Neural progenitor cell (in vitro differentiated cells): ENCODE data around the gene TAGLN3. TPM values are rescaled to one million over a fixed set of nuclear protein-coding genes. Genes with fewer than 3 reads are reported as not detected.

Experiments
- DNase-seq: peaks from one replicate; pipeline ENCODE4 v3.0.0-alpha.2; 2016; ENCODE audit warnings: low spot score
- H2AFZ ChIP-seq: fragments of 200-600 bp; sonication (generic); replicated peaks from 2 replicates; pipeline ENCODE4 v1.6.1; 2016; ENCODE audit warnings: antibody characterized with exemption
- H3F3A ChIP-seq: fragments of 200-600 bp; sonication (generic); 2 replicates; pipeline ENCODE4 v1.6.1; 2016; ENCODE audit warnings: antibody characterized with exemption, low read depth
- H3K27ac ChIP-seq: fragments of 200-600 bp; sonication (generic); 2 replicates; pipeline ENCODE4 v1.5.1; 2016; ENCODE audit warnings: mild to moderate bottlenecking
- H3K27me3 ChIP-seq: fragments of 200-600 bp; sonication (generic); 2 replicates; pipeline ENCODE4 v1.6.1; 2016; ENCODE audit warnings: mild to moderate bottlenecking, moderate library complexity
- H3K36me3 ChIP-seq: fragments of 200-600 bp; sonication (generic); 2 replicates; pipeline ENCODE4 v1.5.1; 2016
- H3K4me1 ChIP-seq: fragments of 200-600 bp; sonication (generic); 2 replicates; pipeline ENCODE4 v1.6.1; 2016; ENCODE audit warnings: mixed run types
- H3K4me2 ChIP-seq: fragments of 200-600 bp; sonication (generic); 2 replicates; pipeline ENCODE4 v1.6.1; 2016
- H3K4me3 ChIP-seq: fragments of 200-600 bp; sonication (generic); 2 replicates; pipeline ENCODE4 v1.5.1; 2016
- H3K79me2 ChIP-seq: fragments of 200-600 bp; sonication (generic); 2 replicates; pipeline ENCODE4 v1.6.1; 2016; ENCODE audit warnings: low read depth
- H3K9ac ChIP-seq: fragments of 200-600 bp; sonication (generic); 2 replicates; pipeline ENCODE4 v1.6.1; 2016
- H3K9me3 ChIP-seq: fragments of 200-600 bp; sonication (generic); 2 replicates; pipeline ENCODE4 v1.5.1; 2016; ENCODE audit warnings: low read depth
- H4K20me1 ChIP-seq: fragments of 200-600 bp; sonication (generic); 2 replicates; pipeline ENCODE4 v1.6.1; 2016; ENCODE audit warnings: low read depth
- H3K27ac Mint-ChIP-seq: 3 replicates; pipeline ENCODE4 v1.8.0; 2021; ENCODE audit warnings: mixed read lengths
- H3K27me3 Mint-ChIP-seq: 2 replicates; pipeline ENCODE4 v1.8.0; 2022; ENCODE audit warnings: low read depth, mild to moderate bottlenecking, inconsistent platforms, moderate library complexity, mixed read lengths; ENCODE audit not compliant: insufficient read depth
- H3K36me3 Mint-ChIP-seq: 3 replicates; pipeline ENCODE4 v1.8.0; 2021; ENCODE audit warnings: mixed read lengths
- H3K4me1 Mint-ChIP-seq: 3 replicates; pipeline ENCODE4 v1.8.0; 2021; ENCODE audit warnings: mixed read lengths
- H3K4me3 Mint-ChIP-seq: 3 replicates; pipeline ENCODE4 v1.8.0; 2021; ENCODE audit warnings: mild to moderate bottlenecking, moderate library complexity, mixed read lengths
- H3K9me3 Mint-ChIP-seq: 3 replicates; pipeline ENCODE4 v1.8.0; 2020; ENCODE audit warnings: mixed read lengths
- EZH2 ChIP-seq: fragments of 200-600 bp; sonication (generic); IDR thresholded peaks from 2 replicates; pipeline ENCODE4 v1.6.1; 2017; ENCODE audit warnings: antibody characterized with exemption, mild to moderate bottlenecking, moderate library complexity
- EZH2phosphoT487 ChIP-seq: fragments of 200-600 bp; sonication (generic); IDR thresholded peaks from 2 replicates; pipeline ENCODE4 v1.6.1; 2017; ENCODE audit warnings: antibody characterized with exemption
- total RNA-seq: library from RNA; depleted of rRNA; stranded (reverse); fragments of >200 nt; gene quantifications from 2 replicates; pipeline ENCODE4 v1.2.3, GENCODE V29; 2015; ENCODE audit warnings: low replicate concordance
- TF ChIP-seq, protein P1 (sequence below): fragments of 200-600 bp; sonication (generic); IDR thresholded peaks from 2 replicates; pipeline ENCODE4 v1.5.1; 2017; ENCODE audit warnings: antibody characterized with exemption, mild to moderate bottlenecking

Gene TAGLN3
- 46.6 and 51.2 TPM in 2 replicates for total RNA-seq

DNA sequence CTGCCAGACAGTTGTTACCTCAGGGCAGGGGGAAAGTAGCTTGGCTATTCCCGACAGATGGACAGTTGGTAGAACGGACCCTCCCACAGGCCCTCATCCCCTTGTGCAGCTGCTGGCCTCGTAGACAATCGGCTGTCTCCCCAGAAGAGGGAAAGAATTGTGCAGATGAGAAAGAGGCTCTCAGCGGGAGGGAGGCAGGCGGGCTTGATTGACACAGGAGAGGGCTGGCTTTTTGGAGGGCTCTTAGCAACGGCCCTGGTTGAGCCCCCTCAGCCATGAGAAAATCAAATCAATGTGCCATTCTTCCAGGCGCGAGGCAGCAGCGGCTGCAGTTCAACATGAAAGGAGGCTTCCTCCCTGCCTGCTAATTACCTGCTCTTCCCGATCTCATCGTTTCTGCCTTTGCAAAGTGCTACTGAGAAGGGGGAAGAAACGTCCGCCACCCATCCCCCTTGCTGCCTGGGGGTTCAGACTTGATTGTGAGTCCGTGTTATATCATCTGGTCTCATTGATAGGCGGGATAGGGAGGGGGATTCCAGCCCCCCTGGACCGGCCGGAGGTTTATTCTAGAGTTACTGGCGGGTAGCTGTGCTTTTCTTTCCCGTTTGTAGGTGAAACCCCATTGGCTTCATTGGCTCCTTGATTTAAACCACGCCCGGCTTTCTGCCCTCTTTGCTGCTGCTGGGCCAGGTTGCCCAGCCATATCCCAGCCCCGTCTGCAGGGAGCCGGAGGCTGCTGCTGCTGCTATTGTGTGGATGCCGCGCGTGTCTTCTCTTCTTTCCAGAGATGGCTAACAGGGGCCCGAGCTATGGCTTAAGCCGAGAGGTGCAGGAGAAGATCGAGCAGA is at the start of gene TAGLN3:
Gene TAGLN3 (plus strand): TSS at position 287 of the 848 bp plus-strand sequence. CDS start 501 bp downstream, at position 788.
- peak; percentile 41 for TF ChIP-seq EZH2phosphoT487
- TF ChIP-seq, protein P1, sequence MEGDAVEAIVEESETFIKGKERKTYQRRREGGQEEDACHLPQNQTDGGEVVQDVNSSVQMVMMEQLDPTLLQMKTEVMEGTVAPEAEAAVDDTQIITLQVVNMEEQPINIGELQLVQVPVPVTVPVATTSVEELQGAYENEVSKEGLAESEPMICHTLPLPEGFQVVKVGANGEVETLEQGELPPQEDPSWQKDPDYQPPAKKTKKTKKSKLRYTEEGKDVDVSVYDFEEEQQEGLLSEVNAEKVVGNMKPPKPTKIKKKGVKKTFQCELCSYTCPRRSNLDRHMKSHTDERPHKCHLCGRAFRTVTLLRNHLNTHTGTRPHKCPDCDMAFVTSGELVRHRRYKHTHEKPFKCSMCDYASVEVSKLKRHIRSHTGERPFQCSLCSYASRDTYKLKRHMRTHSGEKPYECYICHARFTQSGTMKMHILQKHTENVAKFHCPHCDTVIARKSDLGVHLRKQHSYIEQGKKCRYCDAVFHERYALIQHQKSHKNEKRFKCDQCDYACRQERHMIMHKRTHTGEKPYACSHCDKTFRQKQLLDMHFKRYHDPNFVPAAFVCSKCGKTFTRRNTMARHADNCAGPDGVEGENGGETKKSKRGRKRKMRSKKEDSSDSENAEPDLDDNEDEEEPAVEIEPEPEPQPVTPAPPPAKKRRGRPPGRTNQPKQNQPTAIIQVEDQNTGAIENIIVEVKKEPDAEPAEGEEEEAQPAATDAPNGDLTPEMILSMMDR: no peak
- Histone ChIP-seq H2AFZ (peak within 1 kb of the TSS; percentile 57), H3K4me1 (peaks cover 44% of the 10 kb centered on the region), H3K27ac (peak within 1 kb of the TSS; percentile 94), H3K36me3 (no peaks in the 10 kb centered on the region), H3K27me3 (peaks cover 20% of the 10 kb centered on the region), H3K4me3 (peak within 1 kb of the TSS; percentile 66), H3F3A (peaks cover 43% of the 10 kb centered on the region), H3K4me2 (peak within 1 kb of the TSS; percentile 99), H4K20me1 (peaks cover 36% of the 10 kb centered on the region), H3K79me2 (peaks cover 29% of the 10 kb centered on the region), H3K9me3 (no peaks in the 10 kb centered on the region), H3K9ac (peak within 1 kb of the TSS; percentile 57)
- Mint-ChIP-seq H3K36me3 (peaks cover 27% of the 10 kb centered on the region), H3K4me1 (peaks cover 58% of the 10 kb centered on the region), H3K9me3 (no peaks in the 10 kb centered on the region), H3K4me3 (peak within 1 kb of the TSS; percentile 99), H3K27ac (peak within 1 kb of the TSS; percentile 99), H3K27me3 (peaks cover 8% of the 10 kb centered on the region)
- peak; percentile 96 for DNase-seq

DNA sequence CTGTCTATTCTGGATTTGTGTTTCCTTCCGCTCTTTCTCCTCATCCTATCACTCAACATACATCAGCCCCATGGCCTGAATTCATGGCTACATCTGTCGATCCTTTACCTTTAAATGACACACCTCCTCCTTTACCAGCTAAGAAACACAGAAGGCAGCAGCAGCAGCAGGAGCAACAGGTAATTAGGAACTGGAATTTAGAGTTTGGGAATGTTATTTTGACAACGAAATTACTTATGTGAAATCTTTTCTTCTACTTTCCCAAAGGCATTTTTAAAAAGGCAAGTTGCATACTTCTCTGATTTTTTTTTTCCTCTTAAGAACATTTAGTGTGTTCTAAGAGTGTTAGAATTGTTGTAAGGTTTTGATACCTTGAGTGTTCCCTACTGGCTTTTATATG is 49.0 kb upstream of the TAGLN3 start:
- peaks cover 14% of the 10 kb centered on the region for H3K36me3 Mint-ChIP-seq
- TF ChIP-seq, protein P1: no peak
- no peak for TF ChIP-seq EZH2
- no peak for TF ChIP-seq EZH2phosphoT487

DNA sequence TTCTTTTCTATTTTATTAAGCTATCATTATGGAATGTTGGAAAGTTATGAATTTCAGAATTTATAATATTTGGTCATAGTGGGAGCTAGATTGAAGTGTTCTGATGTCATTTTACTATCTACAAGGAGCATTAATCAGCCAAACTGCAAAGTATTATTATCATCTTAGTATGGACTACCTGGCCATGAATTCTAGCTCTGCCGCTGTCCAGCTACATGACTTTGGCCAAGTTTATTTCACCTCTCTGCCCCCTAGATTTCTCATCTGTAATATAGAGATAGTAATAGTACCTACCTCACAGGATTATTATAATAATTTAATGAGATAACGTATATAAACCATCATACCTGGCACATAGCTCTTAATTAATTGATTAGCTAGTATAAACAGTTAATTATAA is 47.7 kb upstream of the TAGLN3 start:
- H3K4me3 ChIP-seq: no peak overlapping the region
- no peak for DNase-seq
- no peaks in the 10 kb centered on the region for H3K9me3 Mint-ChIP-seq
- H3K36me3 Mint-ChIP-seq: peaks cover 9% of the 10 kb centered on the region
- peaks cover 20% of the 10 kb centered on the region for H3K4me1 ChIP-seq
- H2AFZ ChIP-seq: no peak overlapping the region
- H3K27ac Mint-ChIP-seq: no peak overlapping the region
- H3K27ac ChIP-seq: no peak overlapping the region
- no peak overlapping the region for H3K4me3 Mint-ChIP-seq
- no peaks in the 10 kb centered on the region for H3F3A ChIP-seq
- peaks cover 20% of the 10 kb centered on the region for H3K4me1 Mint-ChIP-seq
- no peaks in the 10 kb centered on the region for H3K27me3 Mint-ChIP-seq
- H3K9me3 ChIP-seq: no peaks in the 10 kb centered on the region
- H4K20me1 ChIP-seq: no peaks in the 10 kb centered on the region
- H3K4me2 ChIP-seq: no peak overlapping the region
- TF ChIP-seq, protein P1: no peak
- H3K36me3 ChIP-seq: no peaks in the 10 kb centered on the region
- no peak overlapping the region for H3K9ac ChIP-seq
- no peaks in the 10 kb centered on the region for H3K27me3 ChIP-seq
- H3K79me2 ChIP-seq: no peaks in the 10 kb centered on the region

More for the DNA sequence above, 49.0 kb upstream of the TAGLN3 start:
- no peaks in the 10 kb centered on the region for H3K9me3 ChIP-seq
- H3K4me3 ChIP-seq: no peak overlapping the region
- H3F3A ChIP-seq: no peaks in the 10 kb centered on the region
- Mint-ChIP-seq H3K9me3 (no peaks in the 10 kb centered on the region), H3K27me3 (no peaks in the 10 kb centered on the region), H3K4me1 (peaks cover 24% of the 10 kb centered on the region), H3K27ac (no peak overlapping the region), H3K4me3 (no peak overlapping the region)
- H3K4me1 ChIP-seq: peaks cover 18% of the 10 kb centered on the region
- no peaks in the 10 kb centered on the region for H4K20me1 ChIP-seq
- no peak overlapping the region for H3K9ac ChIP-seq
- H3K79me2 ChIP-seq: no peaks in the 10 kb centered on the region
- H3K27ac ChIP-seq: no peak overlapping the region
- no peaks in the 10 kb centered on the region for H3K27me3 ChIP-seq
- H3K4me2 ChIP-seq: no peak overlapping the region
- no peak overlapping the region for H2AFZ ChIP-seq
- no peak for DNase-seq
- no peaks in the 10 kb centered on the region for H3K36me3 ChIP-seq
